Neural progenitor cell (in vitro differentiated cells): ENCODE measurements around the gene ANAPC7.

Experiments used
- CTCF ChIP-seq: fragments of 200-600 bp; sonication (generic); IDR thresholded peaks from 2 replicates; pipeline ENCODE4 v1.5.1; 2017; ENCODE audit warnings: antibody characterized with exemption, mild to moderate bottlenecking
- EZH2 ChIP-seq: fragments of 200-600 bp; sonication (generic); IDR thresholded peaks from 2 replicates; pipeline ENCODE4 v1.6.1; 2017; ENCODE audit warnings: antibody characterized with exemption, mild to moderate bottlenecking, moderate library complexity
- EZH2phosphoT487 ChIP-seq: fragments of 200-600 bp; sonication (generic); IDR thresholded peaks from 2 replicates; pipeline ENCODE4 v1.6.1; 2017; ENCODE audit warnings: antibody characterized with exemption

- TF ChIP-seq CTCF (peak; percentile 7), EZH2 (no peak), EZH2phosphoT487 (no peak)
Measured at GRCh38 chr12:110338754-110339153, 64.8 kb downstream of the ANAPC7 start.
